A673 (cell line): ENCODE data around the gene CALN1. TPM values are rescaled to one million over a fixed set of nuclear protein-coding genes. Genes with fewer than 3 reads are reported as not detected.
"Not testable (repeated sequence)": the region's sequence is repeated elsewhere in the genome, so short reads cannot be mapped to it uniquely, and the experiment has no call there.

ENCODE experiments used
- BruUV-seq: library from RNA; stranded (reverse); fragments of 400-500 nt; replicated peaks from 2 replicates; lab custom pipeline; 2021; lab: Mats Ljungman, UMichigan
- CTCF ChIA-PET: fragments of 300-600 bp; sonication (Branson Sonifier 250); formaldehyde crosslinking; loops from one replicate; lab custom pipeline; 2022; ENCODE audit warnings: antibody characterized with exemption; lab: Charles Lee
- POLR2A ChIA-PET: fragments of 300-600 bp; sonication (Branson Sonifier 250); formaldehyde crosslinking; loops from one replicate; lab custom pipeline; 2022; ENCODE audit warnings: antibody characterized with exemption; ENCODE audit not compliant: low non-redundant PET; lab: Charles Lee
- DNase-seq: peaks from one replicate; pipeline ENCODE4 v3.0.0-alpha.2; 2015; ENCODE audit warnings: low spot score
- H3K27ac ChIP-seq: fragments of 200-600 bp; sonication (generic); 2 replicates; pipeline ENCODE4 v1.5.1; 2016; ENCODE audit warnings: mixed run types, low read depth, mild to moderate bottlenecking, mixed read lengths, antibody characterized with exemption, low read length; ENCODE audit not compliant: poor library complexity, severe bottlenecking
- H3K27me3 ChIP-seq: fragments of 200-600 bp; sonication (generic); replicated peaks from 2 replicates; pipeline ENCODE4 v1.6.1; 2017; ENCODE audit warnings: mixed run types, low read depth, mild to moderate bottlenecking, mixed read lengths, antibody characterized with exemption, low read length; ENCODE audit not compliant: insufficient read depth, poor library complexity
- H3K36me3 ChIP-seq: fragments of 200-600 bp; sonication (generic); 2 replicates; pipeline ENCODE4 v1.6.1; 2016; ENCODE audit warnings: mixed run types, mild to moderate bottlenecking, mixed read lengths, antibody characterized with exemption, low read length; ENCODE audit not compliant: insufficient read depth, poor library complexity, severe bottlenecking
- H3K4me1 ChIP-seq: fragments of 200-600 bp; sonication (generic); 2 replicates; pipeline ENCODE4 v1.6.1; 2017; ENCODE audit warnings: mixed run types, mild to moderate bottlenecking, mixed read lengths, antibody characterized with exemption, low read length; ENCODE audit not compliant: insufficient read depth, poor library complexity, severe bottlenecking
- H3K4me3 ChIP-seq: fragments of 200-600 bp; sonication (generic); 2 replicates; pipeline ENCODE4 v1.5.1; 2016; ENCODE audit warnings: low read depth, mixed run types, mild to moderate bottlenecking, mixed read lengths, low read length; ENCODE audit not compliant: poor library complexity, severe bottlenecking
- H3K9me3 ChIP-seq: fragments of 200-600 bp; sonication (generic); 2 replicates; pipeline ENCODE4 v1.6.1; 2016; ENCODE audit warnings: mixed run types, low read depth, mild to moderate bottlenecking, mixed read lengths, antibody characterized with exemption, low read length; ENCODE audit not compliant: poor library complexity, severe bottlenecking
- EZH2 ChIP-seq: fragments of 200-600 bp; sonication (generic); IDR thresholded peaks from 2 replicates; pipeline ENCODE4 v1.6.1; 2017; ENCODE audit warnings: borderline replicate concordance, low read depth, mild to moderate bottlenecking, mixed read lengths, antibody characterized with exemption, low read length; ENCODE audit not compliant: poor library complexity, severe bottlenecking
- intact Hi-C: fragments of 100-400 bp; cut with micrococcal nuclease; formaldehyde crosslinking; loops from one replicate; pipeline ENCODE4 v1.10.0; 2022; ENCODE audit not compliant: unreplicated experiment
- total RNA-seq: library from RNA; stranded (reverse); gene quantifications from 2 replicates; pipeline ENCODE4 v1.2.3, GENCODE V29; 2021
- TF ChIP-seq, protein P1 (sequence below): fragments of 300-800, 200-600 bp; sonication (generic); conservative IDR thresholded peaks from 2 replicates; pipeline ENCODE4 v1.5.1; 2017; ENCODE audit warnings: low read depth, mild to moderate bottlenecking, antibody characterized with exemption, low read length, moderate library complexity, mixed read lengths

CALN1 gene
- total RNA-seq, 1 experiment from 2014 or later = not detected

DNA sequence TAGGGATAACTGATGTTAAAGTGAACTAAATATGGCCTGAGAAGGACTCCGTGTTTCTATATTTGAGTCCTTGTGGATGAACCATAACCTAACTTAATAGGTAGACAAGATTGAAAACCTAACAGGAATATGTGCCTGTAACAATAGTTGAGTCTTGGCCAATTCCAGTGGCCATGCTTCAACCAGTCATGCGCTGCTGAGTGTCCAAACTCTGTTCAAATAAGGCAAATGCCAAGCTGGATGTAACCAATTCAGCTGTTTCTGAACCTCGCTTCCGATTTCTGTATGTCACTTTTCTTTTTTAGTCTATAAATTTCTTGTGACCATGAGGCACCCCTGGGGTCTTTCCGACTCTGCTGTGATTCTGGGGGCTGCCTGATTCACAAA is 672.0 kb downstream of the CALN1 start:
- Histone ChIP-seq H3K9me3 (no peaks in the 10 kb centered on the region), H3K27me3 (no peaks in the 10 kb centered on the region), H3K36me3 (no peaks in the 10 kb centered on the region), H3K4me3 (no peak overlapping the region), H3K4me1 (no peaks in the 10 kb centered on the region), H3K27ac (no peak overlapping the region)
- CTCF ChIA-PET = no interaction called here
- BruUV-seq = no TSS peak
- DNase-seq = no peak
- TF ChIP-seq, protein P1, sequence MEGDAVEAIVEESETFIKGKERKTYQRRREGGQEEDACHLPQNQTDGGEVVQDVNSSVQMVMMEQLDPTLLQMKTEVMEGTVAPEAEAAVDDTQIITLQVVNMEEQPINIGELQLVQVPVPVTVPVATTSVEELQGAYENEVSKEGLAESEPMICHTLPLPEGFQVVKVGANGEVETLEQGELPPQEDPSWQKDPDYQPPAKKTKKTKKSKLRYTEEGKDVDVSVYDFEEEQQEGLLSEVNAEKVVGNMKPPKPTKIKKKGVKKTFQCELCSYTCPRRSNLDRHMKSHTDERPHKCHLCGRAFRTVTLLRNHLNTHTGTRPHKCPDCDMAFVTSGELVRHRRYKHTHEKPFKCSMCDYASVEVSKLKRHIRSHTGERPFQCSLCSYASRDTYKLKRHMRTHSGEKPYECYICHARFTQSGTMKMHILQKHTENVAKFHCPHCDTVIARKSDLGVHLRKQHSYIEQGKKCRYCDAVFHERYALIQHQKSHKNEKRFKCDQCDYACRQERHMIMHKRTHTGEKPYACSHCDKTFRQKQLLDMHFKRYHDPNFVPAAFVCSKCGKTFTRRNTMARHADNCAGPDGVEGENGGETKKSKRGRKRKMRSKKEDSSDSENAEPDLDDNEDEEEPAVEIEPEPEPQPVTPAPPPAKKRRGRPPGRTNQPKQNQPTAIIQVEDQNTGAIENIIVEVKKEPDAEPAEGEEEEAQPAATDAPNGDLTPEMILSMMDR = no peak
- intact Hi-C loops = no loop called here
- POLR2A ChIA-PET = no interaction called here

DNA sequence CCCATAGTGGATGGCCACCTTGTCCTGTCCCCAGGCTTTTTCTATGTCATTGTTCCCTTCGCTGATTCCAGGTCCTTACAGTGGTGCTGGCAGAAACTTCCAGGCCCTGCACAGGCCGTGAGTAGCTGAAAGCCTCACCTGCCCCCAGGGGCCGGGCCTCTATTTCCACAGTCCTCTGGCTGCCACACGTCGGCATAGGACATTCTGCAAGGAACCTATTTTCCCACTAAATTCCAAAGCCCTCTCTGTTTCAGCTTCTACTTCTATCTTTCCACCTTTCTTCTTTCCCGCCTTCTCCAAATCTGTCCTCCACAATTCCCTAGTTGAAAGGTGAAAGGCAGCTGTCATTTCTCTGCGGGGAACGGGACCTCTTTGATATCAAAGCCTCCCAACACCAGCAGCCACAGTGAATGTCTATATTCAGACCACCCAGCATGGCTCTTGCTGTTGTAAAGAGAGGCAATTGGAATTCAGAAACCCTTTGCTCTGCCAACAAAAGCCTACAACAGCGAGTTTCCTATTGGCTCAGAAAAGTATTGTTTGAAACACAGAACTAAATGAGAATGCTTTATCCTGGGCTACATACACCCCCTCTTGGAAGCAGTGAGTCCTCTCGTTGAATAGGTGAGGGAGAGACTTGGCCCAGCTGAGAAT is 672.5 kb downstream of the CALN1 start:
- Histone ChIP-seq H3K27me3 (no peaks in the 10 kb centered on the region), H3K4me1 (no peaks in the 10 kb centered on the region), H3K4me3 (no peak overlapping the region), H3K9me3 (no peaks in the 10 kb centered on the region), H3K27ac (no peak overlapping the region), H3K36me3 (no peaks in the 10 kb centered on the region)
- no peak for DNase-seq
- CTCF ChIA-PET = no interaction called here
- intact Hi-C loops = no loop called here
- BruUV-seq = no TSS peak
- POLR2A ChIA-PET = no interaction called here
- TF ChIP-seq EZH2 = no peak
- TF ChIP-seq, protein P1 = no peak

DNA sequence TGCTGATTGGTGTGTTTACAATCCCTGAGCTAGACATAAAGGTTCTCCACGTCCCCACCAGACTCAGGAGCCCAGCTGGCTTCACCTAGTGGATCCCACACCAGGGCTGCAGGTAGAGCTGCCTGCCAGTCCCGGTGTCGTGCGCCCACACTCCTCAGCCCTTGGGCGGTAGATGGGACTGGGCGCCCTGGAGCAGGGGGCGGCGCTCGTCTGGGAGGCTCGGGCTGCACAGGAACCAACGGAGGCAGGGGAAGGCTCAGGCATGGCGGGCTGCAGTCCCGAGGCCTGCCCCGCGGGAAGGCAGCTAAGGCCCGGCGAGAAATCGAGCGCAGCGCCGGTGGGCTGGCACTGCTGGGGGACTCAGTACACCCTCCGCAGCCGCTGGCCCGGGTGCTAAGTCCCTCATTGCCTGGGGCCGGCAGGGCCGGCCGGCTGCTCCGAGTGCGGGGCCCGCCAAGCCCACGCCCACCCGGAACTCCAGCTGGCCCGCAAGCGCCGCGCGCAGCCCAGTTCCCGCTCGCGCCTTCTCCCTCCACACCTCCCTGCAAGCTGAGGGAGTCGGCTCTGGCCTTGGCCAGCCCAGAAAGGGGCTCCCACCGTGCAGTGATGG is 674.1 kb downstream of the CALN1 start:
- H3K9me3 ChIP-seq, H3K27ac ChIP-seq, H3K4me3 ChIP-seq, DNase-seq, BruUV-seq, H3K4me1 ChIP-seq, H3K36me3 ChIP-seq, CTCF ChIA-PET, intact Hi-C loops, H3K27me3 ChIP-seq, POLR2A ChIA-PET: not testable (repeated sequence)
